GM21381 (cell line): ENCODE measurements around the gene DDX56.
"Not testable (repeated sequence)": the region's sequence is repeated elsewhere in the genome, so short reads cannot be mapped to it uniquely, and the experiment has no call there.

Experiments used
- ATAC-seq: cut with Tn5 transposase; IDR thresholded peaks from one replicate; pipeline ENCODE4 v1.9.1; 2021; ENCODE audit warnings: mild to moderate bottlenecking, moderate library complexity; ENCODE audit not compliant: unreplicated experiment

DDX56 gene

DNA sequence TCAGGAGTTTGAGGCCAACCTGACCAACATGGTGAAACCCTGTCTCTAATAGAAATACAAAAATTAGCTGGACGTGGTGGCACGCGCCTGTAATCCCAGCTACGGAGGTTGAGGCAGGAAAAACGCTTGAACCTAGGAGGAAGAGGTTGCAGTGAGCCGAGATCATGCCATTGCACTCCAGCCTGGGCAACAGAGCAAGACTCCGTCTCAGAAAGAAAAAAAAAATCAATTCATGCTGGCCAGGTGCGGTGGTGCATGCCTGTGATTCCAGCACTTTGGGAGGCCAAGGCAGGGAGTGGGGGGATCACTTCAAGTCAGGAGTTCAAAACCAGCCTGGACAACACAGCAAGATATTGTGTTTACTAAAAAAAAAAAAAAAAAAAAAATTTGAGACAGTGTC is 23.5 kb upstream of the DDX56 start:
- not testable (repeated sequence) for ATAC-seq

DNA sequence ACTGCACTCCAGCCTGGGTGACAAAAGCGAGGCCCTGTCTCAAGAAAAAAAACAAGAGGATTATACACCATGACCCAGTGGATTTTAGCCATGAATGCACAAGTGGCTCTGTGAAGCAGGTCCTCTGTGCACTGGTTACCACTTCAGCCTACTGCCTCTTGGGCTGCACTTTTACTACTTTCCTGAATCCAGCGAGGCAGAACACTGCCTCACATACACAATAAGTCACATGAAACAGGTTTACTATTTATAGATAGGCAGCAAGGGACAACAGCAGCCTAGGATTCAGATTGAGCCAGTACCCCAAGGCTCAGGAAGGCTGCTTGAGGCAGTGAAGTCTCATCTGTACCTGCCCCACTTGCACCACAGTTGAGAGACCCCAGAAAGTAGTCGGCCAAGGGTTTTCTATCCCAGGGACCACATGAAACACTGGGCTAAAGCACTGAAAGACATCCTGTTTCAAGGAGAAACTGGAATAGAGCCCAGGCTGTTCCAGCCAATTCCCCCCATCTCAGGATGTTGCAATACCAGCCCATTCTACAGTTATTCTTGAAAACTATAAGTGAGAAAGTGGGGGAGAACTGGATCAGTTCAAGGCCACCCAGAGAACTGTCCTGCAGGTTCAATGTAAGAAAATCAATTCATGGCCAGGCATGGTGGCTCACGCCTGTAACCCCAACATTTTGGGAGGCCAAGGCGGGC is 22.4 kb upstream of the DDX56 start:
- ATAC-seq, result no peak

DNA sequence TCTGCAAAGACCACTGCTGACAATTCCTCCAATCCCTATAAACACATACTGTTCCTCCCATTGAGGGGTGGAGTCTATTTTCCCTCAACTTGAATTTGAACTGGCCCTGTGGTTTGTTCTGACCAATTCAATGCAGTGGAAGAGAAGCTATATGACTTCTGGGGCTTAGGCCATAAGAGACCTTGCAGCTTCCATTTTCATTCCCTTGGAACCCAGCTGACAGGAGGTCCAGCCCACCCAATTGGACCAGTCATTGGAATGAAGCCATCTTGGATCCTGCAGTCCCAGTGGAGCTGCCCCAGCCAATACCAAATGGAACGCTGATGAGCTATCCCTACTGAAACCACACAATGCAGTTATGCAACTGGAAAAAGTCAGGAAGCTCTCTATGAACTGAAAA is 17.2 kb upstream of the DDX56 start:
- no peak for ATAC-seq

DNA sequence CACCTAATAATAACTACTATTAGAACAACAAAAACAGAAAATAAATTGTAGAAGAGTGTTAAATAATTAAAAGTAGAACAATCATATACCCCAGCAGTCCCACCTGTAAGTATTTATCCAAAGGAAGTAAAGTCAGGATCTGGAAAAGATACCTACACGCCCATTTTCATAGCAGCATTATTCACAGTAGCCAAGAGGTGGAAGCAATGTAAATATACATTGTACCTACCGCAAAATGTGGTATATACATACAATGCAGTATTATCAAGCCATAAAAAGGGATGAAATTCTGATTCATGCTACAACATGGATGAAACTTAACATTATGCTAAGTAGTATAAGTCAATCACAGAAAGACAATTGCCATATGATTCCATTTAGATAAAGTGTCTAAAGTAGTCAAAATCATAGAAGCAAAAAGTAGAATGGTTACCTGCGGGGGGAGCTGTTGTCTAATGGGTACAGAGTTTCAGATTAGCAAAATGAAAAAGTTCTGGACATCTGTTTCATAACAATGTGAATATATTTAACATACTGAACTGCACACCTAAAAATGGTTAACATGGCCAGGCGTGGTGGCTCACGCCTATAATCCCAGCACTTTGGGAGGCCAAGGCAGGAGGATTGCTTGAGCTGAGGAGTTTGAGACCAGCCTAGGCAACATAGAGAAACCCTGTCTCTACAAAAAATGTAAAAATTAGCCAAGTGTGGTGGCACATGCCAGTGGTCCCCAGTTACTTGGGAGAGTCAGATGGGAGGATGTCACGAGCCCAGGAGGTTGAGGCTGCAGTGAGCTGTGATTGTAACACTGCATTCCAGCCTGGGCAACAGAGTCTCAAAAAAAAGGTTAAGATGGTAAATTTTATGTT is 14.4 kb upstream of the DDX56 start:
- ATAC-seq, result no peak

DNA sequence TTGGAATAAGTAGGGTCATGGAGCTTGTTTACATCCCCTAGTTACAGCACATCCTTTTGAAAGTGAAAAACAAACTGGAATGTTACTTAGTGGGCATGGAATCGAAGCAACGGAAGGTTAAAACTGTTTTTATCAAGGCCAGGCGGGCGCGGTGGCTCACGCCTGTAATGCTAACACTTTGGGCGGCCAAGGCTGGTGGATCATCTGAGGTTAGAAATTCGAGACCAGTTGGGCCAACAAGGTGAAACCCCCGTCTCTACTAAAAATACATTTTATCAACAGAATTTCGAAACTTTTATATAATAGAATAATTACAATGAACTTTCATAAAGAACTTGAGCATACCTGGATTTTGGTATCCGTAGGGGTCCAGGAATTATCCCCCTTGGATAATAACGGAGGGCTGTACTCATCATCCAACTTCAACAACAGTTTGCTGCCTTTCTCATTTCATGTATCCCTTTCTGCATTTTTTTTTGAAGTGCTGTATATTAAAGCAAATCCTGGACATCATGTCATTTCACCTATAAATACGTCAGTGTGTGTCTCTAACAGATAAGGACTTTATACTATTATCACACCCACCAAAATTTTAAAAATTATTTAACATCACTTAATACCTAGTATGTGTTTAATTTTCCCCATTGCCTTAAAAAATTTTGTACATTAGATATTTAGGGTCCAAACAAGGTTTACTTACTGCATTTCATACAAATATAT is 9.6 kb upstream of the DDX56 start:
- no peak for ATAC-seq

GRCh38 chr7:44581879-44582603 is 8.3 kb upstream of the DDX56 start, which contains the start of gene TMED4:
Gene TMED4 (minus strand): TSS chr7:44582231. CDS start chr7:44582206, 25 bp downstream.
- ATAC-seq, result peak; percentile 80

GRCh38 chr7:44580945-44581878 is 7.5 kb upstream of the DDX56 start:
- peak; percentile 27 for ATAC-seq

DNA sequence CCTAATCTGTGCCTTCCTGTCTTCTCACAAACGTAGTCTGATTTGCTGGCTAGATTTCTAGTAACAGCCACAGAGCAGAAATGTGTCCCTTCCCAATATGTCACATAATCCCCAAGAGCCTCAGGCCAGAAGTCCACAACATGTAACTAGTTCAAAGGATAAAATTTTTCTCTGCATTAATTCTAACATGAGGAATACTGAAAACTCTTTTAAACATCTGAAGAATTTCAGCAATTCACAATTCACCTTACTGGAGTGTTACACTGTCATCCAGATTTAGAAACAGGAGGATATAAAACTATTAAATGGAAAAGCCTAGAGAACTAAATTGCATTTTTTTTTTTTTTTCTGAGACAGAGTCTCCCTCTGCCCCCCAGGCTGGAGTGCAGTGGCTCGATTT is 2.5 kb upstream of the DDX56 start:
- no peak for ATAC-seq

DNA sequence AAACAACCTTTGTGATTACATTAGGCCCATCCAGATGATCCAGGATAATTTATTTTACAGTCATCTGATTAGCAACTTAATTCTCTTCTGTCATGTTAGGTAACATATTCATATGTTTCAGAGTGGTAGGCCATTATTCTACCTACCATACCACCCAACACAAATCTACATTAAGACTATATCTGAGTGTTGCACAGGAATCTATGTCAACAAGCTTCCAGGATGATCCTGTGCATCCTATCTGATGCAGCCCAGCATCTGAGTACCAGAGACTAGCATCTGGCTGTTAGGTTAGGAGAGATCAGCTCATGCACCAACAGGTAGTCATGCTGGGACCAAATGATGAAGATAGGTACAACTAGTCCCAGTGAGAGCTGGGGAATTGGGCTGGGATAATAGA is 1.3 kb upstream of the DDX56 start:
- ATAC-seq, result no peak

DNA sequence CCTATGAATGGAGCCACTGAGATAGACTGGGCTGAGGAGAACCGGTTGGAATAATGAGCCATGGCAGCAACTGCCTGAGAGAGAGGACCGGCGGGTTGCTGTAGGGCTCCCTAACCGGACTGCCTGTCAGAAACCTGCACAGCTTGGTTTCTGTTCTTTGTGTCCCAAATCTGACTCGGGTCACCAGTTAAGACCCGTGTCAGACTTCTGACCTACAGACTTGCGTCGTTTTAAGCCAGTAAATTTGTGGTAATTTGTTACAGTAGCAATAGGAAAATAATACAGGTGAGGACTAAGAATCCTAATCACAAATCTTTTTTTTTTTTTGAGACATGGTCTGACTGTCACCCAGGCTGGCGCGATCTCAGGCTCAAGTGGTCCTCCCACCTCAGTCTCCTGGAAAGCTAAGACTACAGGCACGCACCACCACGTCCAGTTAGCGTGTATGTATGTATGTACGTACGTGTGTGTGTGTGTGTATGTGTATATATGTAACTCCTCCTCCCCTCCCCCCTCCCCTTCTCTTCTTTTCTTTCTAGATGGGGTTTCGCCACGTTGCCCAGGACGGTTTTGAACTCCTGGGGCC is 672 bp upstream of the DDX56 start:
- ATAC-seq, result no peak

DNA sequence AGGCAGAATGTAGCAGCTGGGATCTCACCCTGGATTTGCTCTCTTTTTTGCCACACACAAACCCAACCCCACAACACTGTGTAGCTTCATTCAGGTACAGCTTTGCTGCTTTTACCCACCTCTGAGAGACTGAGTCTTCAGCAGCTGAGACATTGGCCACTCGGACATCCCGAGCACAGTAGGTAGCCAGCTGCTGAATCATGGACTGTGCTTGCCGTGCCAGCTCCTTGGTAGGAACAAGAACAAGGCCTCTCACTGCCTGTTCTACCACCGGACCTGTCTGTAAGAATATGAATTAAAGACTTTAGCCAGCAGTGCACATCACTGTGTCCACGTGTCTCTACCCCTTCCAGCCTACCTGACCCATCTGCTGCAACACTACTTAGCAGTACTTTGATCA is 937 bp downstream of the DDX56 start:
- ATAC-seq, result no peak

GRCh38 chr7:44569959-44570358 is 3.7 kb downstream of the DDX56 start:
- ATAC-seq, result no peak

DNA sequence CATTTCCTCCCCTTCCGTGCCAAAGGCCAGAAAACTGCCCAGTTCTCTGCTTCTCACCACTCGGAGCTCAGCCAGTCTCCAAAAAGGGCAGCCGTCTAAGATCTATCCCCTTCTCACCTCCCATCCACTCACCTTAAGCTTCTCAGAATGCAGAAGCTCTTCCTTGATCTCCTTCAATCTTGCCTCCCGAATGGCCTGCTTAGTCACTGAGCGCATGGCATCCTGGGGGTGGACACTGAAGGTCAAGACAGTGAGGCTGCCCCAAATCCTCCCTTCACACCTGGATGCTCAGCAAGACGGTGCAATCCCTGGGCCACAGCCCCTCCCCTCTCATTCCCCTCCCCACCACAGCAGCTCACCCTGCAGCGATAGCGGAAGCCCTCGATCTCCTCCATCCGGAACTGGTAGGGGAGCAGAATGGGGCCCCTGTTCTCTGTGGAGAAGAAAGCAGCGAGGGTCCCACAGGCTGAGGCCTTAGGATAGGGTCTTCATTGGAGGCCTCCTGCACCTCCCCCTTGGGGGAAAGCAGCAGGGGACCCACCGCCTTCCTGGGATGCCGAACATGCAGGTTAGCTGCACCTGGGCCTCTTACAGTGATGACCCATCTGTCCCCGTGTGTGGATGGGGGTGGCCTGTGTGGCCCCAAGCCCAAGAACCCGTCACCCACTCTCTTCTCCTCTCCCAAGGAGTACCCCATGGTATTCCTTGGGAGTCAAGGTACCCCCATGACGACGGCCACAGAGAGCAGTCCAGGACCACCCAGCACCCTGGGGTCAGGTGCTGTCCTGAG is 4.7 kb downstream of the DDX56 start:
- ATAC-seq, result no peak

- no peak for ATAC-seq
Measured at GRCh38 chr7:44567884-44568283, 5.8 kb downstream of the DDX56 start.

- no peak for ATAC-seq
Measured at GRCh38 chr7:44566680-44567079, 7.0 kb downstream of the DDX56 start.

GRCh38 chr7:44565795-44566559 is 7.7 kb downstream of the DDX56 start:
- no peak for ATAC-seq

DNA sequence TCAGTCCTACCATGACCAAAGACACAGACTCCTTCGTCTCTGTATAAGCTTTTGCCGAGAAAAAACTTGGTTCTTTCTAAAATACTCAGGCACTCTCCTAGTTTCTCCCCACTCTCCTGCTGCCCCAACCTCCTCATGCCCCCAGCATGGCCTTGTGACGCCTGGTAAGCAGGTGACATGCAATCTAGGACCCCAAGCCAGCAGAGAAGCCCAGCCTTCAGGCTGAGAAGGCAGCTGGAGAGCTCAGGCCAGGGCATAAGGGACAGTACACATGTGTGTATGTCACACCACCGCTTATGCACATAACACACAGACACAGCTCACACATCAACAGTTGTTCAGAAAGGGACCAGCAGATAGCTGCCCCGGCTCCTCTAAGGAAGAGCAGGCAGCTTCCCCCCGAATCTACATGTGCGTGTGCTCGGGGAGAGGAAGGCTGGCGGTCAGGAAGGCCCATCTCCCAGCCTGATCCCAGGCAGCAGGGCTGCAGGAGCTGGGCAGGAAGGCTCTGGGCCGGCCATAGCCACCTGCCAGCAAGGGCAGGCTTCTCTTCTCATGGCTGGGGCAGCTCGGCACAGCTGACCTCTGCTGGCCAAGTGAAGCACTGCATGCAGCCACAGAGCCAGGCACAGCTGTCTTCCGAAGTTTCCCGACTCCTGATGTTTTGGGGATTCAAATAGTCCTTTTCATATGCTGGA is 8.5 kb downstream of the DDX56 start:
- ATAC-seq, result no peak
